ENCODE data around the gene LAMA3. TPM values are rescaled to one million over a fixed set of nuclear protein-coding genes. Genes with fewer than 3 reads are reported as not detected.

The LAMA3 gene
- under 1 TPM; 0.05 to 0.18 TPM for total RNA-seq

- peaks cover 57% of the 10 kb centered on the region for H3K27me3 Mint-ChIP-seq
- CTCF ChIA-PET = no interaction called here
These were observed at the start of gene LAMA3 for GRCh38 chr18:23689031-23689615. TSS of gene LAMA3 (plus strand) at chr18:23689453. CDS start at chr18:23689684, 231 bp downstream.

GRCh38 chr18:23640052-23640451, 49.2 kb upstream of the LAMA3 start:
- ChIA-PET POLR2A (no interaction called here), CTCF (interaction anchor here (0.7 to 1.0 kb wide), 2 partner anchors 13 to 18 kb away, joined by 3 to 4 read pairs; no protein-coding TSS in a partner anchor)
- no peak overlapping the region for H3K27ac Mint-ChIP-seq
- no peaks in the 10 kb centered on the region for H3K36me3 Mint-ChIP-seq (ENCODE audit: low read depth)
- peaks cover 27% of the 10 kb centered on the region for H3K27me3 Mint-ChIP-seq
- peaks cover 4% of the 10 kb centered on the region for H3K4me1 Mint-ChIP-seq
- DNase-seq = no peak
- peaks cover 8% of the 10 kb centered on the region for H3K9me3 Mint-ChIP-seq
- no peak overlapping the region for H3K4me3 Mint-ChIP-seq

More at GRCh38 chr18:23689031-23689615, at the start of gene LAMA3:
- peak; percentile 30 for DNase-seq
- POLR2A ChIA-PET = interaction anchor here (1.4 kb wide), 1 partner anchor 19 kb away, joined by 3 read pairs; no protein-coding TSS in a partner anchor
- H3K27ac Mint-ChIP-seq = no peak within 1 kb of the TSS
- H3K4me1 Mint-ChIP-seq = peaks cover 9% of the 10 kb centered on the region
- peak within 1 kb of the TSS; percentile 37 for H3K4me3 Mint-ChIP-seq
- H3K9me3 Mint-ChIP-seq = no peaks in the 10 kb centered on the region
- no peaks in the 10 kb centered on the region for H3K36me3 Mint-ChIP-seq (ENCODE audit: low read depth)

- ChIA-PET CTCF (interaction anchor here (0.8 kb wide), 1 partner anchor 715 kb away, joined by 4 read pairs; no protein-coding TSS in a partner anchor), POLR2A (interaction anchor here (1.2 kb wide), 1 partner anchor 10 kb away, joined by 3 read pairs; no protein-coding TSS in a partner anchor)
- H3K27ac Mint-ChIP-seq = no peak overlapping the region
- H3K4me1 Mint-ChIP-seq = no peaks in the 10 kb centered on the region
- peaks cover 22% of the 10 kb centered on the region for H3K27me3 Mint-ChIP-seq
- H3K9me3 Mint-ChIP-seq = peaks cover 8% of the 10 kb centered on the region
- DNase-seq = no peak
- H3K4me3 Mint-ChIP-seq = no peak overlapping the region
- H3K36me3 Mint-ChIP-seq (ENCODE audit: low read depth) = no peaks in the 10 kb centered on the region
These were observed 48.0 kb upstream of the LAMA3 start for GRCh38 chr18:23641143-23641720.

- Mint-ChIP-seq H3K4me1 (no peaks in the 10 kb centered on the region), H3K27me3 (peaks cover 22% of the 10 kb centered on the region), H3K36me3 (ENCODE audit: low read depth) (no peaks in the 10 kb centered on the region), H3K9me3 (peaks cover 8% of the 10 kb centered on the region), H3K4me3 (no peak overlapping the region), H3K27ac (no peak overlapping the region)
- POLR2A ChIA-PET = interaction anchor here (1.2 kb wide), 1 partner anchor 9 kb away, joined by 3 read pairs; no protein-coding TSS in a partner anchor
- CTCF ChIA-PET = no interaction called here
- DNase-seq = no peak
These were observed 47.2 kb upstream of the LAMA3 start for GRCh38 chr18:23641937-23642666.

GRCh38 chr18:23643815-23644490, 45.3 kb upstream of the LAMA3 start:
- no peak for DNase-seq
- Mint-ChIP-seq H3K4me3 (no peak overlapping the region), H3K4me1 (no peaks in the 10 kb centered on the region), H3K36me3 (ENCODE audit: low read depth) (no peaks in the 10 kb centered on the region), H3K9me3 (peaks cover 8% of the 10 kb centered on the region), H3K27ac (no peak overlapping the region), H3K27me3 (peaks cover 16% of the 10 kb centered on the region)
- CTCF ChIA-PET = no interaction called here
- POLR2A ChIA-PET = no interaction called here

- peaks cover 8% of the 10 kb centered on the region for H3K9me3 Mint-ChIP-seq
- CTCF ChIA-PET = no interaction called here
- POLR2A ChIA-PET = no interaction called here
- no peak overlapping the region for H3K27ac Mint-ChIP-seq
- no peak for DNase-seq
- H3K36me3 Mint-ChIP-seq (ENCODE audit: low read depth) = no peaks in the 10 kb centered on the region
- H3K27me3 Mint-ChIP-seq = peaks cover 12% of the 10 kb centered on the region
- no peak overlapping the region for H3K4me3 Mint-ChIP-seq
- peaks cover 3% of the 10 kb centered on the region for H3K4me1 Mint-ChIP-seq
These were observed 43.6 kb upstream of the LAMA3 start for GRCh38 chr18:23645568-23646175.

- DNase-seq = no peak
- Mint-ChIP-seq H3K9me3 (peaks cover 8% of the 10 kb centered on the region), H3K27ac (no peak overlapping the region), H3K36me3 (ENCODE audit: low read depth) (no peaks in the 10 kb centered on the region), H3K4me3 (no peak overlapping the region), H3K27me3 (peaks cover 12% of the 10 kb centered on the region), H3K4me1 (peaks cover 3% of the 10 kb centered on the region)
- ChIA-PET CTCF (no interaction called here), POLR2A (no interaction called here)
These were observed 43.0 kb upstream of the LAMA3 start for GRCh38 chr18:23646282-23646681.

- CTCF ChIA-PET = no interaction called here
- H3K9me3 Mint-ChIP-seq = no peaks in the 10 kb centered on the region
- POLR2A ChIA-PET = no interaction called here
These were observed 40.8 kb upstream of the LAMA3 start for GRCh38 chr18:23648456-23648855.

GRCh38 chr18:23648940-23649607, 40.2 kb upstream of the LAMA3 start:
- no peak overlapping the region for H3K4me3 Mint-ChIP-seq
- POLR2A ChIA-PET = no interaction called here
- DNase-seq = no peak
- CTCF ChIA-PET = no interaction called here
- H3K27me3 Mint-ChIP-seq = peaks cover 18% of the 10 kb centered on the region
- H3K36me3 Mint-ChIP-seq (ENCODE audit: low read depth) = no peaks in the 10 kb centered on the region
- H3K9me3 Mint-ChIP-seq = no peaks in the 10 kb centered on the region
- peaks cover 3% of the 10 kb centered on the region for H3K4me1 Mint-ChIP-seq
- H3K27ac Mint-ChIP-seq = no peak overlapping the region

More at GRCh38 chr18:23648456-23648855, 40.8 kb upstream of the LAMA3 start:
- no peak for DNase-seq
- no peak overlapping the region for H3K4me3 Mint-ChIP-seq
- no peaks in the 10 kb centered on the region for H3K36me3 Mint-ChIP-seq (ENCODE audit: low read depth)
- H3K4me1 Mint-ChIP-seq = peaks cover 3% of the 10 kb centered on the region
- peaks cover 18% of the 10 kb centered on the region for H3K27me3 Mint-ChIP-seq
- no peak overlapping the region for H3K27ac Mint-ChIP-seq

DNA sequence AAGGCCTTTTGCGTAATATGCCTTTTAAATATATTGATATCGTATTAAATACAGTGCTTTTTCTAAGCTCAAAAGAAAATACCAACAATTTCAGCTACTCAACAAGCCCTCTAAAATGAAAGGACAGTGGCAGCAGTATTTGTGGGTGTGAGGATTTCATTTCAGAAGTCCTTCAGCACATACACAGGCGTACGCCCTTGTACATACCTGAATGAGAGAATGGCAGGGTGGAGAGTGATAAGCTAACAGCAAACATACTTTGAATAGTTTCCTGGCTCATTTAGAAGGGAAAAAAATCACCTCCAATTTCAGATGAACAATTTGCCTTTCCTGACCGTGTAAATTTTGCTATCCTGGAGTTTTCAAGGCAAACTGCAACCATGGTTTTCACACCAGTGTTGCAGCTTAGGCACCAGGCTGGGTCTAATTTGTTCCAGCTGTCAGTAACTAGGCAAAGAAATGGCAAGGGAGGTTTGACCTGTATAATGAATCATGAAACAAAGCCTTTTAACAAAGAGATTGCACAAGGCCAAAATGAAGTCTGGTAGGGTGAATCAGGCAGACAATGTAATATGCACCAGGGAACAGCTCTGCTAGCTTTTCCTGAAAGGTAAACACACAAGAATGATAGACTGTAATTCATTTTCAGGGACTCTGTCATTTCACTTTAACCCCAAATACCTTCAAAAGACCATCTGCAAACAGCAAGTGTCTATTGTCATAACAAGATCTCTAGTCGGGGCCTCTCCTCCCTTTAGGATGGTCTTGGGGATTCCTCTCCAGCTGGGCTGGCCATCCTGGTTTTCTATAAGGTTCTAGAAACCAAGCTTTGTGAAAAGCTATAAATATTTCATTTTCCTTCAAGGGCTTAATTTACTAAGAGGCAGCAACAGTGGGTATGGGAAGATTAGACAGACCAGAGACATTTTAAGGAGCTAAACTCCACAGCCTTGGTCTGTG, 38.0 kb upstream of the LAMA3 start:
- H3K4me3 Mint-ChIP-seq = no peak overlapping the region
- CTCF ChIA-PET = interaction anchor here (0.9 kb wide), 1 partner anchor 52 kb away, joined by 3 read pairs; no protein-coding TSS in a partner anchor
- no peaks in the 10 kb centered on the region for H3K36me3 Mint-ChIP-seq (ENCODE audit: low read depth)
- no peaks in the 10 kb centered on the region for H3K9me3 Mint-ChIP-seq
- POLR2A ChIA-PET = interaction anchor here (0.6 to 1.5 kb wide), 2 partner anchors 9 to 10 kb away, joined by 3 read pairs; no protein-coding TSS in a partner anchor
- H3K27me3 Mint-ChIP-seq = peaks cover 15% of the 10 kb centered on the region
- H3K27ac Mint-ChIP-seq = no peak overlapping the region
- H3K4me1 Mint-ChIP-seq = peaks cover 3% of the 10 kb centered on the region
- no peak for DNase-seq

DNA sequence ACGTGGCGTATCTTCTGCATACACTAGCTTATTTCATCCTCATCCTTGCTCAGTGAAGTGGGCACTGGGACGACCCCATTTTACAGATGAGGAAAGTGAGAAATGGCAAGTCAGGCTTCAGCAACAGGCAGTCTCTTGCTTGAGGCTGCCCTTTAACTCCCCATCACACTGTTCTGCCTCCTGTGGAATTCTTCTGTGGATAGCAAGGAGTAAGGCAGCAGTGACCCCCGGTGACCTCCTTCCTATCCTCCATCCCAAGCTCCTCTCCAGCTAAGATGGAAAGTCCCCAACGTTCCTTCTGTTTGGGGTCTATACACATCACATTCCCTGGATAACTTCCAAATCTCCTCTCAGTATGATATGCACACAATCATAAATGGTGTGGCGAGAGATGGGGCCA, 37.0 kb upstream of the LAMA3 start:
- POLR2A ChIA-PET = interaction anchor here (0.6 kb wide), 1 partner anchor 9 kb away, joined by 3 read pairs; no protein-coding TSS in a partner anchor
- Mint-ChIP-seq H3K9me3 (no peaks in the 10 kb centered on the region), H3K36me3 (ENCODE audit: low read depth) (no peaks in the 10 kb centered on the region), H3K27me3 (peaks cover 21% of the 10 kb centered on the region), H3K27ac (no peak overlapping the region), H3K4me3 (no peak overlapping the region), H3K4me1 (peaks cover 3% of the 10 kb centered on the region)
- DNase-seq = no peak
- CTCF ChIA-PET = no interaction called here

Measured in activated CD4-positive, alpha-beta memory T cell treated with anti-CD3 and anti-CD28 coated beads, Interleukin-2, amount 10 ng/mL, durations not matched to agents 7 days and 5 days (primary cell).